Activated CD4-positive, alpha-beta T cell treated with anti-CD3 and anti-CD28 coated beads for 36 hours (primary cell): ENCODE results near the gene EXOSC1. TPM values are rescaled to one million over a fixed set of nuclear protein-coding genes. Genes with fewer than 3 reads are reported as not detected.

Experiments
- ATAC-seq: fragments of 200-7000 bp; cut with Tn5 transposase; one replicate; pipeline ENCODE4 v1.10.0; 2021; ENCODE audit warnings: mild to moderate bottlenecking, moderate library complexity
- CTCF ChIA-PET: fragments of 350-600 bp; sonication (Branson Sonifier 250); formaldehyde crosslinking; loops from one replicate; lab custom pipeline; 2021; ENCODE audit warnings: antibody characterized with exemption; lab: Charles Lee
- POLR2A ChIA-PET: fragments of 350-600 bp; sonication (Branson Sonifier 250); formaldehyde crosslinking; loops from one replicate; lab custom pipeline; 2021; ENCODE audit warnings: antibody characterized with exemption, inconsistent platforms; lab: Charles Lee
- DNase-seq: peaks from one replicate; pipeline ENCODE4 v3.0.0-alpha.2; 2020
- H3K27ac Mint-ChIP-seq: one replicate; pipeline ENCODE4 v1.8.0; 2021; ENCODE audit warnings: mixed read lengths
- H3K27me3 Mint-ChIP-seq: one replicate; pipeline ENCODE4 v1.8.0; 2021; ENCODE audit warnings: mixed read lengths
- H3K36me3 Mint-ChIP-seq: one replicate; pipeline ENCODE4 v1.8.0; 2021; ENCODE audit warnings: low read depth, mixed read lengths
- H3K4me1 Mint-ChIP-seq: one replicate; pipeline ENCODE4 v1.8.0; 2021; ENCODE audit warnings: mixed read lengths
- H3K4me3 Mint-ChIP-seq: one replicate; pipeline ENCODE4 v1.8.0; 2021; ENCODE audit warnings: mild to moderate bottlenecking, moderate library complexity, mixed read lengths
- H3K9me3 Mint-ChIP-seq: one replicate; pipeline ENCODE4 v1.8.0; 2021; ENCODE audit warnings: low read depth, mixed read lengths
- intact Hi-C, 2 experiments: fragments of 100-400 bp; cut with DNase I in 1 of 2; cut with micrococcal nuclease in 1 of 2; formaldehyde crosslinking; loops; one replicate each; pipeline versions ENCODE4 v1.14.2 to v1.15.1; 2022 to 2024; cut with DNase I, micrococcal nuclease
- total RNA-seq, 2 experiments: library from RNA; stranded (reverse); gene quantifications; one replicate each; pipeline ENCODE4 v1.2.3, GENCODE V29; 2021

The EXOSC1 gene
- total RNA-seq, 2 experiments from 2014 or later, result 52.3 to 54.2 TPM

GRCh38 chr10:97400665-97401454 is 44.9 kb downstream of the EXOSC1 start, which contains the start of gene RRP12:
Gene RRP12 (minus strand): TSS chr10:97401340. CDS start chr10:97401231, 109 bp downstream.
- peak; percentile 99 for ATAC-seq

GRCh38 chr10:97399843-97400545 is 45.8 kb downstream of the EXOSC1 start:
- no peaks in the 10 kb centered on the region for H3K27me3 Mint-ChIP-seq
- H3K27ac Mint-ChIP-seq, result peak overlapping the region; percentile 85
- H3K36me3 Mint-ChIP-seq, result peaks cover 11% of the 10 kb centered on the region
- H3K4me1 Mint-ChIP-seq, result peaks cover 7% of the 10 kb centered on the region
- ATAC-seq (peak; percentile 18), DNase-seq (peak; percentile 51)
- intact Hi-C loops, result loop anchor here in 1 of 2 experiments (2.0 kb wide), 1 partner anchor 337 kb away; the partner anchor contains the start of gene ZFYVE27
- H3K4me3 Mint-ChIP-seq, result peak overlapping the region; percentile 96
- ChIA-PET CTCF (interaction anchor here (0.5 to 10.6 kb wide), 15 partner anchors 13 to 391 kb away, joined by 3 to 61 read pairs (median 4); partner anchors contain the start of gene EXOSC1), POLR2A (interaction anchor here (0.6 to 2.0 kb wide), 2 partner anchors 34 to 97 kb away, joined by 3 to 9 read pairs; no protein-coding TSS in a partner anchor)
- no peaks in the 10 kb centered on the region for H3K9me3 Mint-ChIP-seq

More at GRCh38 chr10:97400665-97401454, 44.9 kb downstream of the EXOSC1 start, which contains the start of gene RRP12:
- CTCF ChIA-PET, result interaction anchor here (0.5 to 10.6 kb wide), 24 partner anchors 12 to 390 kb away, joined by 3 to 61 read pairs (median 4); partner anchors contain the start of genes ARHGAP19 and EXOSC1
- Mint-ChIP-seq H3K4me3 (peak within 1 kb of the TSS; percentile 96), H3K4me1 (peaks cover 7% of the 10 kb centered on the region), H3K27ac (peak within 1 kb of the TSS; percentile 85), H3K9me3 (no peaks in the 10 kb centered on the region), H3K27me3 (no peaks in the 10 kb centered on the region), H3K36me3 (peaks cover 9% of the 10 kb centered on the region)
- intact Hi-C loops, result loop anchor here (1.0 to 2.0 kb wide), 9 partner anchors 12 to 336 kb away; partner anchors contain the start of genes FRAT2 (in 2 of the 2), MMS19 (in 2 of the 2), UBTD1 (in 2 of the 2) and ARHGAP19 (in 1 of the 2)
- peak; percentile 89 for DNase-seq
- POLR2A ChIA-PET, result interaction anchor here (0.5 to 2.0 kb wide), 13 partner anchors 13 to 153 kb away, joined by 3 to 28 read pairs (median 4); partner anchors contain the start of genes ARHGAP19 and FRAT2

- ATAC-seq, result no peak
- Mint-ChIP-seq H3K9me3 (no peaks in the 10 kb centered on the region), H3K27ac (no peak overlapping the region), H3K36me3 (peaks cover 22% of the 10 kb centered on the region), H3K4me3 (no peak overlapping the region), H3K4me1 (peaks cover 3% of the 10 kb centered on the region), H3K27me3 (no peaks in the 10 kb centered on the region)
- no peak for DNase-seq
- CTCF ChIA-PET, result no interaction called here
- POLR2A ChIA-PET, result no interaction called here
- intact Hi-C loops, result no loop called here
Observed at GRCh38 chr10:97396056-97396455, 49.8 kb downstream of the EXOSC1 start.

- no peak for ATAC-seq
- Mint-ChIP-seq H3K27ac (no peak overlapping the region), H3K27me3 (no peaks in the 10 kb centered on the region), H3K4me3 (no peak overlapping the region), H3K9me3 (no peaks in the 10 kb centered on the region), H3K4me1 (no peaks in the 10 kb centered on the region), H3K36me3 (peaks cover 31% of the 10 kb centered on the region)
- intact Hi-C loops, result no loop called here
- no peak for DNase-seq
- CTCF ChIA-PET, result interaction anchor here (0.6 to 1.0 kb wide), 2 partner anchors 12 to 183 kb away, joined by 3 read pairs; no protein-coding TSS in a partner anchor
- POLR2A ChIA-PET, result no interaction called here
Observed at GRCh38 chr10:97393034-97393573, 52.7 kb downstream of the EXOSC1 start.

- Mint-ChIP-seq H3K4me1 (no peaks in the 10 kb centered on the region), H3K9me3 (no peaks in the 10 kb centered on the region), H3K27me3 (no peaks in the 10 kb centered on the region), H3K27ac (no peak overlapping the region), H3K36me3 (peaks cover 33% of the 10 kb centered on the region), H3K4me3 (no peak overlapping the region)
- ATAC-seq, result no peak
- DNase-seq, result no peak
- CTCF ChIA-PET, result no interaction called here
- POLR2A ChIA-PET, result no interaction called here
- intact Hi-C loops, result no loop called here
Observed at GRCh38 chr10:97390091-97390490, 55.7 kb downstream of the EXOSC1 start.

- peaks cover 28% of the 10 kb centered on the region for H3K36me3 Mint-ChIP-seq
- ChIA-PET CTCF (interaction anchor here (1.2 kb wide), 1 partner anchor 295 kb away, joined by 3 read pairs; no protein-coding TSS in a partner anchor), POLR2A (interaction anchor here (0.6 kb wide), 1 partner anchor 56 kb away, joined by 3 read pairs; no protein-coding TSS in a partner anchor)
- H3K4me1 Mint-ChIP-seq, result no peaks in the 10 kb centered on the region
- H3K27ac Mint-ChIP-seq, result no peak overlapping the region
- no peaks in the 10 kb centered on the region for H3K27me3 Mint-ChIP-seq
- ATAC-seq (no peak), DNase-seq (no peak)
- intact Hi-C loops, result no loop called here
- no peaks in the 10 kb centered on the region for H3K9me3 Mint-ChIP-seq
- no peak overlapping the region for H3K4me3 Mint-ChIP-seq
Observed at GRCh38 chr10:97388152-97388551, 57.7 kb downstream of the EXOSC1 start.

Other genes starting within 250 kb of the EXOSC1 start
- gene ARHGAP19, start 153.4 kb downstream of the EXOSC1 start, total RNA-seq, result 10 to 100 TPM; 55.9 to 70.2 TPM
- 1 to 10 TPM; 1.3 to 1.8 TPM for gene FRAT1, start 126.7 kb downstream of the EXOSC1 start, total RNA-seq
- gene FRAT2, start 111.3 kb downstream of the EXOSC1 start, total RNA-seq, result 1 to 10 TPM; 3.0 to 4.3 TPM
- gene RRP12, start 44.7 kb downstream of the EXOSC1 start, total RNA-seq, result 10 to 100 TPM; 45.9 to 49.4 TPM
- gene PGAM1, start 19.8 kb downstream of the EXOSC1 start, total RNA-seq, result 1,000 to 10,000 TPM; 1,151 to 1,499 TPM
- 10 to 100 TPM; 34.6 to 42.8 TPM for gene ZDHHC16, start 169 bp upstream of the EXOSC1 start, total RNA-seq
- gene MMS19, start 52.4 kb upstream of the EXOSC1 start, total RNA-seq, result 100 to 1,000 TPM in 1 of 2 experiments, 10 to 100 TPM in 1; 91.3 to 107 TPM
- gene UBTD1, start 52.9 kb upstream of the EXOSC1 start, total RNA-seq, result 1 to 10 TPM; 1.4 to 1.5 TPM
- not detected for gene ANKRD2, start 126.8 kb upstream of the EXOSC1 start, total RNA-seq
- gene HOGA1, start 138.4 kb upstream of the EXOSC1 start, total RNA-seq, result not detected
- not detected for gene C10orf62, start 143.7 kb upstream of the EXOSC1 start, total RNA-seq
- gene MORN4, start 187.5 kb upstream of the EXOSC1 start, total RNA-seq, result 1 to 10 TPM; 3.9 to 5.3 TPM
- gene PI4K2A, start 194.7 kb upstream of the EXOSC1 start, total RNA-seq, result 1 to 10 TPM; 8.5 to 8.9 TPM
- 1 to 10 TPM; 2.1 to 2.2 TPM for gene AVPI1, start 241.2 kb upstream of the EXOSC1 start, total RNA-seq